HG03378 (cell line): Measurements from ENCODE around the gene RASA4B.
"Not testable (repeated sequence)": the region's sequence is repeated elsewhere in the genome, so short reads cannot be mapped to it uniquely, and the experiment has no call there.

Experiments used
- ATAC-seq: cut with Tn5 transposase; IDR thresholded peaks from one replicate; pipeline ENCODE4 v1.9.1; 2021; ENCODE audit warnings: mild to moderate bottlenecking, moderate library complexity; ENCODE audit not compliant: unreplicated experiment

Gene RASA4B

GRCh38 chr7:102517550-102518147 lies at the start of gene RASA4B:
RASA4B (minus strand) TSS chr7:102517777; CDS start chr7:102517710, 67 bp downstream.
- peak; percentile 23 for ATAC-seq

- not testable (repeated sequence) for ATAC-seq
Measured at GRCh38 chr7:102550808-102551422, 33.3 kb upstream of the RASA4B start, which contains the start of gene SPDYE2. SPDYE2 (plus strand) TSS chr7:102551226; CDS start chr7:102553256, 2,030 bp downstream.

DNA sequence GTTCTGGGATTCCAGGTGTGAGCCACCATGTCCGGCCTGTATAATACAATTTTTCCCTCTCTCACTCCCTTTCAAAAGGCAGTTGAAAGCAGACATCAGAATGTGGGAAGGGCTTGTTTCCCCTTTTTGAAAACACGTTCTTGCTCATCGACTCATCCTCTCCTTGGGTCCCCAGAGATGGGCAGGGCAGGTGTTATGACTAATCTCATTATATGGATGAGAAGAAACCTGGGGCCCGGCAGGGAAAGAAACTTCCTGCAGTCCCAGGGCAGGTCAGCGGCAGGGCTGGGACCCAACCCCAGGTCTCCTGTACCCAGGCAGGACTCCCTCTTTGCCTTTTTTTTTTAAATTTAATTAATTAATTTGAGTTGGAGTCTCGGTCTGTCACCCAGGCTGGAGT lies 28.8 kb upstream of the RASA4B start:
- peak; percentile 80 for ATAC-seq

GRCh38 chr7:102545288-102545687 lies 27.7 kb upstream of the RASA4B start:
- not testable (repeated sequence) for ATAC-seq

DNA sequence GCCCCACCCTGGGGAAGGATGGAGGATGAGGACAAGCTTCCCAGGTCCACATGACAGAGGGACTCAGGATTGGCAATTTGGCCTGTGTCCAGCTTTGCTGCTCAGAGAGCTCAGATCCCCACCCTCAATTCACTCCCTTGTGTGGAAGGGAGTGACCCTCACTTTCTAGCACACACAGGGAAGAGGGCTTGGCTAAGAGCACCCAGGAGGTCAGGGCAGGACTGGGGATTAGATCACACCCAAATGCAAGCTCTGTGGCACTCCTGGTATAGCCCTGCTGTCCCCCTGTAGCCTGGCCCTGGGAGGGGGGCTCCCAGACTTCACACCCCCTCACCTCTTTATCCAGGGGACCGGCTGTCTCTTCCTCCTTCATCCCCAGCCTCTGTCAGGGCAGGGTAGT lies 26.8 kb upstream of the RASA4B start:
- ATAC-seq, result not testable (repeated sequence)

- ATAC-seq, result not testable (repeated sequence)
Measured at GRCh38 chr7:102543596-102543995, 26.0 kb upstream of the RASA4B start, which contains the start of gene UPK3BL2. UPK3BL2 (minus strand) TSS chr7:102543696; CDS start chr7:102543636, 60 bp downstream.

- ATAC-seq, result not testable (repeated sequence)
Measured at GRCh38 chr7:102542771-102543170, 25.2 kb upstream of the RASA4B start.

DNA sequence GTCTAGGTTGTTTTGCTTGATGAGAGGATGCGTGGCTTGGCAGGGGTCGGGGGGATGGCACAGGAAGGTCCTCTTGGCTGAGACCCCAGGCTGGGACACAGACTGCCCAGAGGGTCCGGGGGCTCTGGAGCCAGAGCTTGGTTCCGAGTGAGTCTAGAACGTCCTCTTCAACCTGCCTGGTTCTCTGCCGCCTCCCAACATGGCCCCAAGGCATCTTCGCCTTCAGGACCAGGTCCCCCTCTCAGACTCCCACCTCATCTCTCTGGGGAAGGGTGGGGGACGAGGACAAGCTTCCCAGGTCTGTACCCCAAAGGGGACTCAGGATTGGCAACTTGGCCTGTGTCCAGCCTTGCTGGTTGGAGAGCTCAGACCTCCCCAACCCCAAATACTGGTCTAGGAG lies 24.5 kb upstream of the RASA4B start:
- not testable (repeated sequence) for ATAC-seq

DNA sequence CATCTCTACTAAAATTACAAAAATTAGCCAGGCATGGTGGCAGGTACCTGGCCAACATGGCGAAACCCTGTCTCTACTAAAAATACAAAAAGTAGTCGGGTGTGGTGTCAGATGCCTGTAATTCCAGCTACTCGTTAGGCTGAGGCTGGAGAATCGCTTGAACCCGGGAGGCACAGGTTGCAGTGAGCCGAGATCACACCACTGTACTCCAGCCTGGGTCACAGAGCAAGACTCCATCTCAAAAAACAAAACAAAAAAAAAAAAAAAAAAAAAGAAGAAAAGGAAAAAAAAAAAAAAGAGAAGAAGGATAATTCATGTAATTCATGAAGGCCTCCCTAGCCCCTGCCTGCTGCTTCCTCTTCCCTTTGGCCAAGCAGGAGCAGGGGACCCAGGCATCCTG lies 23.0 kb upstream of the RASA4B start:
- not testable (repeated sequence) for ATAC-seq

- ATAC-seq, result not testable (repeated sequence)
Measured at GRCh38 chr7:102535062-102535615, 17.6 kb upstream of the RASA4B start.

GRCh38 chr7:102532127-102532526 lies 14.6 kb upstream of the RASA4B start:
- ATAC-seq, result not testable (repeated sequence)

DNA sequence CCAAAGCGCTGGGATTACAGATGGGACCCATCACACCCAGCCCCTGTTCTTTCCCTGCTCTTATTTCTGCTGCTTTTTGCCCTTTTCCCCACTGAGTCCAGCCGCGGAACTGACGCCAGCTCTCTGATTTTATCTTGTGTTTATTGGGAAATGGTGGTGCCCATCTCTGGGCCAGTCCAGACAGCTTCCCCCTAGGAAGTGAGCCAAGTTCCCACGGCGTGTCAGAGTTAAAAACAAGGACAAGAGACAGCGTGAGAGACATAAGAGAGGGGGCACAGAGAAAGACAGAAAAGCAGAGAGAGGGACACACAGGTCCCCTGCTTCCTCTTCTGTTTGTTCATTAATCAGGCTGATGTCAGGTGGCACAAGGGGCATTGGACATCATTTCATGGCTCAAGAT lies 14.0 kb upstream of the RASA4B start:
- not testable (repeated sequence) for ATAC-seq

GRCh38 chr7:102527822-102528793 lies 10.5 kb upstream of the RASA4B start:
- ATAC-seq, result not testable (repeated sequence)

DNA sequence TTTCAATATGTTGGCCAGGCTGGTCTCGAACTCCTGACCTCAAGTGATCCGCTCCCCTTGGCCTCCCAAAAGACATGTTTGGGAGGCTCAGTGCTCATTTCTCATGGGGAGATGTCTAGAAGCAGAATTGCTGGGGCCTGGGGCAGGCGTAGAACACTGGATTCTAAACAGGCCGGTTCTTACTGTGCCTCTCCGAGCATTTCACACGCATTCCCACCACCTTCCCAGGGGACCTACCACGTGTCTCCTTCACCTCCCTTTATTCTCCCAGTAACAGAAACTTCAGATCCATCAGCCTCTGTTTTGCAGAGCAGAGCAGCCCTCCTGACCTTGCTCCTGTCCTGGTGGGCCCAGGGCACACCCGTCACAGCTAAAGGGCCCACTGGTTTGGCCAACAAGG lies 9.6 kb upstream of the RASA4B start:
- not testable (repeated sequence) for ATAC-seq

- not testable (repeated sequence) for ATAC-seq
Measured at GRCh38 chr7:102524803-102525202, 7.2 kb upstream of the RASA4B start.

- not testable (repeated sequence) for ATAC-seq
Measured at GRCh38 chr7:102520797-102521196, 3.2 kb upstream of the RASA4B start.

DNA sequence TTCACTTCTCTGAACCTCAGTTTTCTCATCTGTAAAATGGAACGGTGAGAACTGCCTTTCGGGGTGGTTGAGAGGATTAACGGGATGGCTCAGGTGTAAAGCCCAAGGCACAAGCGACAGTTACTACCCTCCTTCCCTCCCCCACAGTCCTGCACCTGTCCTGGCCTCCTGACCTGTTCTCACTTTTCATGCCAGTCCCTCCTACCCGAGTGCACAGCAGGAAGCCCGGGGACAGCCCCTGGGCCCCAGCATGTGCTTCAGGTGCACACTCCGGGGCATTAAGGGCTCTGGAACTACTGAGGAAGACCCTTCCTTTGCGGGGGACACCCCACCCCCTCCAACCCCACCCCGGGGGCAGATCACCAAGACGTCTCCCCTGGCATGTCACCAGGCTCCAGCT lies 626 bp downstream of the RASA4B start:
- ATAC-seq, result not testable (repeated sequence)

DNA sequence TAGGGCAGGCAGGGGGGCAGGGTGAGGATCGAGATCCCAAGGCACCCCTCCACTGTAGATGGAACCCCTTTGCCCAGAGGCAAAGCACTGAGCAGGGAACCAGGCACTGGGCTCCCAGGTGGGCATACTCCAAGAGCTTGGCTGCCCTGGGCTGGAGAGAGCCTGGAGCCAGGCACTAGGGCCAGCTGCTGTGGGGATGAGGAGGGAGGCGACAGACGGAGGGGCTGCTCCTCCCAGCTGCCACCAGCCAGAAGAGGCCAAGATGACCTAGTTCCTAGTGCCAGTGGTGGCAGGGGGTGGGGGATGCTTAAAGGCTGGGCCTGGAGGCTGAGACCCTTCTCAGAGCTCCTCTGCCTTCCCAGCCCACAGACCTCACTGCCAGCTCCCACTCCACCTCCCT lies 1.7 kb downstream of the RASA4B start:
- not testable (repeated sequence) for ATAC-seq

GRCh38 chr7:102514881-102515721 lies 2.5 kb downstream of the RASA4B start:
- ATAC-seq, result peak; percentile 76
